Stimulated activated CD8-positive, alpha-beta memory T cell treated with anti-CD3 and anti-CD28 coated beads, Interleukin-4, amount 100 ng/mL, for 48 hours (primary cell): ENCODE data around the gene CUX1.
A peak's percentile ranks its signal among the peaks of the same experiment; 100 is the strongest.
"Not testable (repeated sequence)": the region's sequence is repeated elsewhere in the genome, so short reads cannot be mapped to it uniquely, and the experiment has no call there.

Experiments used
- DNase-seq: peaks from one replicate; pipeline ENCODE4 v3.0.0-alpha.2; 2020

The CUX1 gene

DNA sequence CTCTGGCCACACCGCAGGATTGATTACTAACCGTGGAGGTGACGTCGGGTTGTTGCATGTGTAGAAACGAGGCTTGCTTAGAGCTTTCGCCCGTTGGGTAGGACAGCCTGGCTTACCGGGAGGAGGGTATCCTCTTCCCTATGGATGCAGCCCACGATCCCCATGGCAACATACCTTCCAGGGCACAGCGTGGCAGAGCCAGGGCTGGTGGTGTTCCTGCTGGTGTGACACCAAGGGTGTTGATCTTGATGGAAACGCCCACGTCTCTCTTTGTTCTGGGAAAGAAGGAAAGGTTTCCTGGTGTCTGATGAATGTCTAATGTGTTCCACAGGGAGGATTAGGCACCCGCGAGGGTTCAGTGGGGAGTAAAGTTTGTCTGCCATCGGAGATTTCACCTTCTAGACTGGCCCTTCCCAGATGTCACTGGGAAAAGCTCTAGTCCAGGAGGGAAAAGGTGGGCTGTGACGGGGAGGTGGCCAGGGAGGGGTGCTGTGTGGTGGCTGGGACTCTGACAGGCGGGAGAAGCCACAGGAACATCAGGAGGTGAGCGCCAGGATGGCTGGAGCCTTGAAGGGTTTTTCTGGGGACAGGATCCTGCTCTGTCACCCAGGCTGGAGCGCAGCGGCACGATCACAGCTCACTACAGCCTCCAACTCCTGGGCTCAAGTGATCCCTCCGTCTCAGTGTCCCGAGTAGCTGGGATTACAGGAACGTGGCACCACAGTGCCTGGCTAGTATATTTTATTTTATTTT, 102.1 kb downstream of the CUX1 start:
- DNase-seq: no peak

GRCh38 chr7:101921061-101921460, 103.6 kb downstream of the CUX1 start:
- no peak for DNase-seq

DNA sequence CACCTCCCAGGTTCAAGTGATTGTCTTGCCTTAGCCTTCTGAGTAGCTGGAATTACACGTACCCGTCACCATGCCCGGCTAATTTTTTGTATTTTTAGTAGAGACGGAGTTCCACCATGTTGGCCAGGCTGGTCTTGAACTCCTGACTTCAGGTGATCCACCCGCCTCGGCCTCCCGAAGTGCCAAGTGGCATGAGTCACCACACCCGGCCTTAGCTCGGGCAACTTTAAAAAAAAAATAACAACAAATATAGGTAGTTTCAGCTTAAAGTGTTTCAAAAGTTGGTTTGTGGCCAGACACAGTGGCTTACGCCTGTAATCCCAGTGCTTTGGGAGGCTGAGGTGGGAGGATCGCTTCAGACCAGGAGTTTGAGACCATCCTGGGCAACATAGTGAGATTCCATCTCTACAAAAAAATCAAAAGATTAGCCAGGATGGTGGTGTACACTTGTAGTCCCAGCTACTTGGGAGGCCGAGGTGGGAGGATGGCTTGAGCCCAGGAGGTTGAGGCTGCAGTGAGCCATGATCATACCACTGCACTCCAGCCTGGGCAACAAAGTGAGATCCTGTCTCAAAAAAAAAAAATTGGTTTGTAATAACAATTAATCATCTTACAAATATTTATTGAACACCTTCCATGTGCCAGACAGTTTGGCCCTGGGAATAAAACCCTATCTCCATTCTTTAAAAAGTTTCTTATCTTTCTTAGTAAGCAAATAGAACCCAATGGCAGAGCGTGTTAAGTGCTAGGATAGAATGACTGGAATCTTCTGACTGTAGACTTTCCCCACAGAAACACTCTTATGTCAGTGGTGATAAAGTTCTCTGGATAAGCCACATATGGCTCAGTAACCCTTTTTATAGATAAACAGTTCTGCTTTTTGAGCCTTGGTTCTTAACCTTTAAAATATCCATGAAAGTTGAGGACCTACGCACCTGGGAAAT, 104.4 kb downstream of the CUX1 start:
- not testable (repeated sequence) for DNase-seq

GRCh38 chr7:101922631-101923601, 105.5 kb downstream of the CUX1 start:
- DNase-seq: no peak

- DNase-seq: no peak
Measured at GRCh38 chr7:101923602-101923985, 106.2 kb downstream of the CUX1 start.

GRCh38 chr7:101924171-101924570, 106.7 kb downstream of the CUX1 start:
- peak; percentile 39 for DNase-seq

GRCh38 chr7:101926265-101926664, 108.8 kb downstream of the CUX1 start:
- DNase-seq: no peak

DNA sequence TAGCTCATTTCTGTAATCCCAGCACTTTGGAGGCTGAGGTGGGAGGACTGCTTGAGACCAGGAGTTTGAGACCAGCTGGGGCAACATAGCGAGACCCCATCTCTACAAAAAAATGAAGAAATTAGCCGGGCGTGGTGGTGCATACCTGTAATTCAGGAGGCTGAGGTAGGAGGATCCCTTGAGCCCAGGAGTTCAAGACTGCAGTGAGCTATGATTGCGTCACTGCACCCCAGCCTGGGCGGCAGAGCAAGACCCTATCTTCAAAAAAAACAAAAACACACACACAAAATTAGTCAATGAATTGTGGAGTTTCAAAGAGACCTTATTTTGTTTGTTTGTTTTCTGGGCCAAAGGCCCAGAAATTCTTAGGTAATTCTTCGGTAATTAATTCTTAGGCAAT, 110.0 kb downstream of the CUX1 start:
- DNase-seq: no peak

DNA sequence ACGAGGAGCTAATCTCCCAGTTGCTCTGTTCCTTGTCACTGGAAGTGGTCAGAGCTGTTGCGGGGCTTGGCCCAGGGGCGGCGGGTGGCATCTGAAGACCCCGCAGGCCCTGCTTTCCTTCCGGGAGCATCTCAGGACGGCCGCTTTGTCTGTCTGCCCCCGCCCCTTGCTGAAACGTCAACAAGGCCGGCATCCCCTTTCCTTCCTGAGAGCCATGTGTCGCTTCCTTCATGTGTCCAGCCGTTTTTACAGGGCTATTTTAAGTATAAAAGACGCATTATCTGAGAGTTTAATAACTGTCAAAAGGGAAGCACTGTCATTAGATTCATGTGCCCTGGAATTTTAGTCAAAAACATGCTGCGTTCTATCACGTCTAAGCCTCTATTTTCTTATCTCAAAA, 110.4 kb downstream of the CUX1 start:
- DNase-seq: no peak

- DNase-seq: no peak
Measured at GRCh38 chr7:101929256-101929655, 111.8 kb downstream of the CUX1 start.

GRCh38 chr7:101929911-101930310, 112.5 kb downstream of the CUX1 start:
- not testable (repeated sequence) for DNase-seq

GRCh38 chr7:101932083-101932482, 114.7 kb downstream of the CUX1 start:
- no peak for DNase-seq

DNA sequence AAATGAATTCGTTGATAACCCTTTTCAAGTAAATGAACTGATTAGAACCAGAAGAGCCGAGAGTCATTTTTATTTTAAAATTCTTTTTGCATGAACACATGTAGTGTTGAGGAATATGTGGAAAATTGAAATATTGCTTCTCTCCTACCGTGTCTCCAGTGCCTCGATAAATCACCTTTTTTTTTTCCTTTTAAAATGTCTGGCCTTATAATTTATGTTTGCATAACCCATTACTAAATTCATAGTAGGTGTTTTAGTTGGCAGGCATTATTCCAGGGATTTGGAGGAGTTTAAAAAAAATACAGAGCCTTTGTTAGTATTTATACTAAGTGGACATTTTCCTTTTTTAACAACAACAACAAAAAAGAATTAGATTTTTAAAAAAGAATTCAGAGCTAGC, 115.6 kb downstream of the CUX1 start:
- DNase-seq: no peak

DNA sequence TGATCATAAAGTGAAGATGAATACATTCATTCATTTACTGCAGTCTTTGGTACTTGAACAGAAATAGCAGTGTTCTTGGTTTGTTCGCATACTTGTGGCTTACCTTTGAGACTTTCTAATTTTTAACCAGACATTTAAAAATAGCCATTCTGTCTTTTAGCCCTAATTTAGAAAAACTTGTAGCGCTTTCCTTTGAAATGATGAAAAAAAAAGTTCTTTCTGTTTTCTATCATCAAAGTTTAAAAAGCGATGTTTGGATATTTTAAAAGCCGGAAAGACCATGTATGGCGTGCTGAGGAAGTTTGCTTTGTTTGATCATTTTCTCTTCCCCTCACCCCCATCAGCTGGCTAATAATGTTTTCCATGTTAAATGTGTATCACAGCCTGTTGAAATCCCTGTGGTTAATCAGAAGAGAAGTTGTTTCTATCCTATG, 116.3 kb downstream of the CUX1 start:
- no peak for DNase-seq

DNA sequence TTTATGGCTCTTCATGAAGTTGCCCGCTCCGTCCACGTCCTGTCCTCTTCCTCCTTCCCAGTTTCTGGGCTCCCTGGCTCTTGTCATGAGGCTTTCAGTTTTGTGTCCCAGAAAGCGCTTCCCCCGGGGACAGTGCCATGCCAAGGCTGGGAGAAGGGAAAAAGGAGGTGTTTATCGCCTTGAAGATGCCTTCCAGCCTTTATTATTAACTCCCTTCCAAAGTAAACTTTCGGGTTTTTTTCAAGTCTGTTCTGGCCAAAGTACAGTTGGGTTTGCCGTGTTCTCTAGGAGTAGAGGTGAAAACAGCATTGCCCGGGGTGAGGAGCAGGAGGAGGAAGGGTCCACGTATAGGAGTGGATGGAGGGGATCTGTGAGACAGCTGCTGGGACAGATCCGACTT, 117.2 kb downstream of the CUX1 start:
- DNase-seq: no peak

GRCh38 chr7:101935521-101936141, 118.2 kb downstream of the CUX1 start:
- DNase-seq: no peak

DNA sequence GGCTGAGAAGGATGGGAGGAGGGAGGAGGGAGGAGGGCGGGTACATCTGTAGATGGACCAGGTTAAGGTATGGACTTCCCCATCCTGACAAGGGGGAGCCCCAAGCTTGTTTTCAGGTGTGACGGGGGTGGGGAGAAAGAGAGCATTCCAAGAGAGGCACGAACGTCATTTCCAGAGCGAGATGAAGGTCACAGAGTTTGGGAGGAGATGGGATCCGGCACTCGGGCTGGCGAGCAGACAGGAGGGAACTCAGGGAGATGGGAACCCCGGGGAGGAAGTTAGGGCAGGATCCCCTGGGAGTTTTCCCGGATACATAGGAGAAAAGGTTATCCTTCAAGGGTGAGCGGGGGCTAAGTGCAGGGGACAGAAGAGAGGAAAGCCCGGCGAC, 118.8 kb downstream of the CUX1 start:
- no peak for DNase-seq

DNA sequence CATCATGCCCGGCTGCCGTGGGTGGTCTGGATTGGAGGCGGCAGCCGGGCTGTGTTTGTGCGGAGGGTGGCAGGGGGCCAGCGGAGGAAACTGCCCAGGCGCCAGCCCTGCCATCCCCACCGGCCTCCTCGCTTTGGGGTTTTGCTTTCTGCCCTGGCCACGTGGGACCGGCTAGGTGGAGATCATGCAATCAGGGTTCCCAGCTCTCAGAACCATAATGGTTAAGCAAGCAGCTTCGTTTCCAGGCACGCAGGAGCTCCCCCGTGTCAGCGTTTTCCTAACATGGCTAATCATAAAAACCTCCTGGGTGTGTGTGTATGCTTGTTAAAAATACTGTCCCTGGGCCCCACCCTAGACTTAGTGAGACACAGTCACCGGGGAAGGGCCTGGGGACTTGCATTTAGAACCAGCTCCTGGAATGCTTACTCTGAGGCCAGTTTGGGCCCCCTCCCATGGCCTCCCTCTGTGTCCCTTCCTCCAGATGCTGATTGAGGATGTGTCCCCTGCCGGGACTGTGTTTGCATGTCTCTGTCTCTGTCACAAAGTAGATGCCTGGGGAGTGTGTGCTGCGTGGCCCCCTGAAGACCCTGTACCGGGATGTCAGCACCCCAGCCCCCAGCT, 119.3 kb downstream of the CUX1 start:
- DNase-seq: no peak

- DNase-seq: no peak
Measured at GRCh38 chr7:101937717-101938514, 120.5 kb downstream of the CUX1 start.

- DNase-seq: no peak
Measured at GRCh38 chr7:101939136-101939695, 121.8 kb downstream of the CUX1 start.

DNA sequence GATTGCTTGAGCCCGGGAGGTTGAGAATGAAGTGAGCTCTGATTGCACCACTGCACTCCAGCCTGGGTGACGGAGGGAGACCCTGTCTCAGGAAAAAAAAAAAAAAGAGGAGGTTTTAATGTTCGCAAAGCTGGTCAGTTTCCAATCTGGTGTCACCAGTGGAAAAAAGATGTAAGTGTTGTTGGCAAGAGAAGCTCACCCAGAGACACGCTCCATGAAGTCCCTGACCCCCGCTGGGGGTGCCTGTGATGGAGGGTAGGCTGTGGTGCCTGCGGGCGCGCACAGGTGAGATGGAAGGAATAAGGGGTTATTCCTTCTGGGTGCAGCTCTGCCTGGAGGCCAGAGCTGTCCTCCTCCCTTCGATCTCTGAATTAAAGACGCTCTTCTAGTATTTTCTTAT, 122.7 kb downstream of the CUX1 start:
- no peak for DNase-seq
